Measurements from ENCODE around the gene IMMP2L. TPM values are rescaled to one million over a fixed set of nuclear protein-coding genes. Genes with fewer than 3 reads are reported as not detected.

The IMMP2L gene
- total RNA-seq, 4 donors from 2014 or later, result 13.5 to 23.7 (median 18.3) TPM

- Histone ChIP-seq H3K4me1 (peaks cover 0 to 4% (median 0%) of the 10 kb centered on the region in 4 donors), H3K27me3 (no peaks in the 10 kb centered on the region), H3K4me3 (no peak overlapping the region), H3K36me3 (no peaks in the 10 kb centered on the region), H3K27ac (no peak overlapping the region), H3K9me3 (no peaks in the 10 kb centered on the region)
- DNase-seq (ENCODE audit: low spot score in 2 of 2), result no peak
- TF ChIP-seq EP300 (IDR thresholded peaks at IDR 0.05), result no peak
- no peak for TF ChIP-seq POLR2A (IDR thresholded peaks at IDR 0.05)
- no peak for TF ChIP-seq CTCF (IDR thresholded peaks at IDR 0.05)
- 96 to 99% methylated on average over 4 of the region's 4 CpGs for WGBS, 2 donors
Measured at GRCh38 chr7:111047595-111047994, 514.7 kb downstream of the IMMP2L start.

- Histone ChIP-seq H3K9me3 (no peaks in the 10 kb centered on the region), H3K4me1 (peaks cover 0 to 4% (median 0%) of the 10 kb centered on the region in 4 donors), H3K4me3 (no peak overlapping the region), H3K27me3 (no peaks in the 10 kb centered on the region), H3K27ac (no peak overlapping the region), H3K36me3 (no peaks in the 10 kb centered on the region)
- TF ChIP-seq EP300 (IDR thresholded peaks at IDR 0.05), result no peak
- no peak for TF ChIP-seq CTCF (IDR thresholded peaks at IDR 0.05)
- peak in 1 of 2 donors; percentile 14 for DNase-seq (ENCODE audit: low spot score in 2 of 2)
Measured at GRCh38 chr7:111045449-111045848, 516.8 kb downstream of the IMMP2L start.

- H3K27me3 ChIP-seq, result no peaks in the 10 kb centered on the region
- no peak overlapping the region for H3K27ac ChIP-seq
- no peaks in the 10 kb centered on the region for H3K4me1 ChIP-seq
- TF ChIP-seq POLR2A (IDR thresholded peaks at IDR 0.05) (no peak), CTCF (IDR thresholded peaks at IDR 0.05) (no peak), EP300 (IDR thresholded peaks at IDR 0.05) (no peak)
- no peak for DNase-seq (ENCODE audit: low spot score in 2 of 2)
- WGBS, 2 donors, result 85 to 87% methylated on average over 1 of the region's 1 CpG
- H3K36me3 ChIP-seq, result no peaks in the 10 kb centered on the region
- no peak overlapping the region for H3K4me3 ChIP-seq
- H3K9me3 ChIP-seq, result no peaks in the 10 kb centered on the region
Measured at GRCh38 chr7:111043561-111043960, 518.7 kb downstream of the IMMP2L start.

- TF ChIP-seq POLR2A (IDR thresholded peaks at IDR 0.05) (no peak), EP300 (IDR thresholded peaks at IDR 0.05) (no peak), CTCF (IDR thresholded peaks at IDR 0.05) (no peak)
- H3K27ac ChIP-seq, result no peak overlapping the region
- no peaks in the 10 kb centered on the region for H3K27me3 ChIP-seq
- no peaks in the 10 kb centered on the region for H3K9me3 ChIP-seq
- H3K4me3 ChIP-seq, result no peak overlapping the region
- no peaks in the 10 kb centered on the region for H3K4me1 ChIP-seq
- WGBS, 2 donors, result 93 to 100% methylated on average over 2 of the region's 2 CpGs
- DNase-seq (ENCODE audit: low spot score in 2 of 2), result no peak
- H3K36me3 ChIP-seq, result no peaks in the 10 kb centered on the region
Measured at GRCh38 chr7:111042842-111043241, 519.5 kb downstream of the IMMP2L start.

DNA sequence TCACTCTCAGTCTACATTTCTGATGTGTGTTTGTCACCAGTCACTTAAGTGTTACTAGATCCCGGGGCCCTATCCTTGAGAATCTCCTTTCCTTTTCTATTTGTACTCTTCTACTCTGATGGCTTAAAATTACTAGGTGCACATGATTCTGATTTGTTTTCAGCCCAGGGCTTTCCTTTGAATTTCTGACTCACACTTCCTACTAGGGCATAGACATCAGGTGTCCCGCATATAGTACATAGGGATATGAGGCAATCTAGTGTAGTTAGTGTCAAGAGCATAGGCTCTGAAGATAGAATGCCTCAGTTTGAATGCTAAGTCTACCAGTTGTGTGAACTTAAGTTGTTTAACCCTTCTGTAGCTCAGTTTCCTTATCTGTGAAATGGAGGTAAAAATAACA is 520.7 kb downstream of the IMMP2L start:
- Histone ChIP-seq H3K36me3 (no peaks in the 10 kb centered on the region), H3K4me1 (no peaks in the 10 kb centered on the region), H3K27ac (no peak overlapping the region), H3K4me3 (no peak overlapping the region), H3K27me3 (no peaks in the 10 kb centered on the region), H3K9me3 (no peaks in the 10 kb centered on the region)
- TF ChIP-seq EP300 (IDR thresholded peaks at IDR 0.05) (no peak), CTCF (IDR thresholded peaks at IDR 0.05) (no peak), POLR2A (IDR thresholded peaks at IDR 0.05) (no peak)
- 89 to 95% methylated on average over 2 of the region's 2 CpGs for WGBS, 2 donors
- DNase-seq (ENCODE audit: low spot score in 2 of 2), result no peak
